GM21723 (cell line): ENCODE results near the gene EXOC6.

Experiments used
- ATAC-seq: cut with Tn5 transposase; IDR thresholded peaks from one replicate; pipeline ENCODE4 v1.9.1; 2021; ENCODE audit warnings: mild to moderate bottlenecking, moderate library complexity; ENCODE audit not compliant: unreplicated experiment

Gene EXOC6

DNA sequence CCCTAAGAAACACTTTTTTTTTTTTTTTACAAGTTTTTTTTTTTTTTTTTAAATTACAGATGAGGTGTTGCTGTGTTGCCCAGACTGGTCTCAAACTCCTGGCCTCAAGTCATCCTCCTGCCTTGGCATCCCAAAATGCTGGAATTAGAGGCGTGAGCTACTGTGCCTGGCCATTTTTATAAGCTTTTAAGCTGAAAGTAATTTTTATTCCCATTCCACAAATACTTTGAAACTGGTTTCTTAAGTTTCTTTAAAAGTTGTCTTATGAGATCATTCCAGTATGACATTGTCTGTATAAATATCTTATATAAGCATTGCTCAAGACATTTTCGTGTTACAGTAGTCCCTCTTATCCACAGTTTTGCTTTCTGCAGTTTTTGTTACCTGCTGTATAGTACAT lies 150.9 kb downstream of the EXOC6 start:
- no peak for ATAC-seq

DNA sequence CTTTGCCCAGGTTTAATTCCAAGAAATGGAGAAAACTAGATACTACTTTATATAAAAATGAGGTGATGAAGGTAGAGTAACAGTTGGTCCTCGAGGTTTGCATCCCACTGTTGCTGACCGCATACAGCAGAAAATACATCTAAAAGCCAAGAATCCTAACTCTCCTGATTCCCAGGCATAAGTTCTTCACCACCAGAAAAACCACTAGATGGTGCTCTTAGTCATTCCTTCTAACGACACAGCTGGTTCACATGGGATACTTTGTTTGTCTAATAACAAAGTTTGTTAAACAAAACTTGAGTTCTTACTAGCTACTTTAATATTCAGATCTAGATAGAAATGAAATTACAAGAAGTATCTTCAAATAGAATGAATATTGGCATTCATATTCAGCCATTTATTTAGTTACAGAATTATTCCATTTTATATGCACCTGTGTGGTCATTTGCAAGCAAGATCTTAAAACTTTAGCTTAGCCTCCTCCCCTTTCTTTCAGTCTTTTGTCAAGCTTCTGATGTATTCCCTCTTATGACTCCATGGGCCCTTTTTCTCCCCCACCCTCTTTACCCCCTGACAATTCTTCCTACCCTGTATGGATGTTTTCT lies 158.2 kb downstream of the EXOC6 start:
- ATAC-seq = no peak

DNA sequence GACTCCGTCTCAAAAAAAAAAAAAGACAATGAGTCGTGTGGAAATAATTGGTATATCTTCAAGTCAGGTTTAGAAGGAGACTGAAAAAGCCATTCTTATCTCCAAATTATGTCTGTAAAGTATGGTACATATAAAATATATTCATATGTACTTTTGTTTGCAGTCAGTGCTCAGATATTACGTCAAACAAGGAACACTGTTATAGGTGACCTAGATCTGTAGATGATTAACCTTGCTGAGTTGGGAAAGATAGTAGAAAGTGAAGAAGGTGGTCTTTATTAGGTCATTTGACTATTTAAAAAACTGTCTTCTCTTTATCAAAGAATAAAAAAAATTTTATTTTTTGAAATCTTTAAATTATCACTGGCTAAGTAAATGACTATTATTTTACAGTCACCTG lies 167.4 kb downstream of the EXOC6 start:
- ATAC-seq = no peak

DNA sequence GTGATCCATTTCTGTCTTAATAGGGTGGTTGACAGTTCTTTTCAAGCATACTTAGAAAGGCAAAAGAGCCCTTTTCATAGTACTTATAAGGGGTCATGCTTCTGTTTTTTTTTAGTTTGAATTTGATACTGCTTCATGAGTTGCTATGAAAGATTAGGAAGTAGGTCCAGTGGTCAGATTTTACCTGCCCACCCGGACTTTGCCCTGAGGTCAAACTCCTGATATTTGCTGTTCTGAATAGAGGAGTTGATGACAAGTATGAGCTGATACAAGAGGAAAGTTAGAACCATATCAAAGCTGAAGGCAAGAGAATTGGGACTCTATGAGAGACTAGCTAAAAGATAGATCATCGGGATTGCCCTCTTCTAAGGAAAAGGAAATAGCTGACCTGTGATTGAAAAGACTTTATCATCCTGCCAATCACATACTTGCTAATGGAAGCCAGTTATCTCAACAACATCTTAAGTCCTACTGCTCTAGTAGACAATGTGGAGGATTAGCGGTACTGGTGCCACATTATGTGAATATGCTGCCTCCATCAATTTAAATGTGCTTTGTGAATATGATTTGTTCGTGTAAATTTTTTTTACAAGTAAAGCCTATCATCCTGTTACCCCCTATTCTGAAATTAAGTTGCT lies 174.8 kb downstream of the EXOC6 start:
- no peak for ATAC-seq

DNA sequence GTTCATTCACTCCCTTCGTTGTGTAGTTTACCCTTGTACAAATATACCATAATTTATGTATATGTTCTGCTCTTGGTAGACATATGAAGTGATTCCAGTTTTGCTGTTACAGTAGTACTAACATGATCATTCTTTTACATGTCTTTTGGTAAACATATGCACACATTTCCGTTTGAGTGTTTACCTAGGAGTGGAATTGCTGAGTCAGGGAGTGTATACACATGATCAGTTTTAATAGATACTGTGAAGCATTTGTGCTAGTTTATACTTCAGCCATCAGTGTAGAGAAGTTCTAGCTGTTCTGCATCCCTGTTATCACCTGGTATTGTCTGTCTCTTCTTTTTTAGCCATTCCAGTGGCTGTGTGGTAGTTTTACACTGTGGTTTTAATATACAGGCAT lies 177.8 kb downstream of the EXOC6 start:
- ATAC-seq = no peak

DNA sequence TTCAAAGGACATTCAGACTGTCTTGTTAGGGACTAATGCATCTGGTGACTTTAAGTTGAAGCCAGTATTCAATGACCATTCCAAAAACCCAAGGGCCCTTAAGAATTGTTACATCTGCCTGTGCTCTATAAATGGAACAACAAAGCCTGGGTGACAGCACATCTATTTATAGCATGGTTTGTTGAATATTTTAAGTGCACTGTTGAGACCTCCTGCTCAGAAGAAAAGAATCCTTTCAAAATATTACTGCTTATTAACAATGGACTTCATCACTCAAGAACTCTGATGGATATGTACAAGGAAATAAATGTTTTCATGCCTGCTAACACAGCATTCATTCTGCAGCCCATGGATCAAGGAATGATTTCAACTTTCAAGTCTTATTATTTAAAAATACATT lies 179.2 kb downstream of the EXOC6 start:
- no peak for ATAC-seq

DNA sequence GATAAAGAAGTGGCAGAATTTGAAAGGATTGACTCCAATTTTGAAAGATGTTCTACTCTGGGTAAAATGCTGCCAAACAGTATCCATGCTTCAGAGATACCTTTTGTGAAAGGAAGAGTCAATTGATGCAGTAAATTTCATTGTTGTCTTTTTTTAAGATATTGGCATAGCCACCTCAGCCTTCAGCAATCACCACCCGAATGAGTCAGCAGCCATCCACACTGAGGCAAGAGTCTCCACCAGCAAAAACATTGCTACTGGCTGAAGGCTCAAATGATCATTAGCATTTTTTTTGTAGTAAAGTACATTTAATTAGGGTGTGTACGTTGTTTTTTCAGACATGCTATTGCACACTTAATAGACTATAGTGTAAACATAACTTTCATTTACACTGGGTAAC lies 180.6 kb downstream of the EXOC6 start:
- no peak for ATAC-seq

DNA sequence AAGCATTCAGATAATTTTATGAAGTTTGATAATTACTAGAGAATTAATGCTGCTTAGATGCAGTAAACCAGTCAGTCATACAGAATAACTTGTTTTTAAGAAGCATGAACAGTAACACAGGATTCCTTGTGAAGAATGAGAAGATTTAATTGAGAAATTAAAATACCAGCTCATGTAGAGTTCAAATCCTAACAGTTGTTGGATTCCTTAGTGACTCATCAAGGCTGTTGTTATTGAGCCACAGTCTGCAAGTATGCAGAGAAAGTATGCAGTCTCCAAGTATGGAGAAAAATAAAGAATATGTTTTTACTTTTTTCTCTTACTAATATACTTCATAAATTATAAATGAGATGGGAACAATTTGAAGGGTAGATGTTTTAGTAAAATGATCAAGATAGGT lies 182.1 kb downstream of the EXOC6 start:
- no peak for ATAC-seq

DNA sequence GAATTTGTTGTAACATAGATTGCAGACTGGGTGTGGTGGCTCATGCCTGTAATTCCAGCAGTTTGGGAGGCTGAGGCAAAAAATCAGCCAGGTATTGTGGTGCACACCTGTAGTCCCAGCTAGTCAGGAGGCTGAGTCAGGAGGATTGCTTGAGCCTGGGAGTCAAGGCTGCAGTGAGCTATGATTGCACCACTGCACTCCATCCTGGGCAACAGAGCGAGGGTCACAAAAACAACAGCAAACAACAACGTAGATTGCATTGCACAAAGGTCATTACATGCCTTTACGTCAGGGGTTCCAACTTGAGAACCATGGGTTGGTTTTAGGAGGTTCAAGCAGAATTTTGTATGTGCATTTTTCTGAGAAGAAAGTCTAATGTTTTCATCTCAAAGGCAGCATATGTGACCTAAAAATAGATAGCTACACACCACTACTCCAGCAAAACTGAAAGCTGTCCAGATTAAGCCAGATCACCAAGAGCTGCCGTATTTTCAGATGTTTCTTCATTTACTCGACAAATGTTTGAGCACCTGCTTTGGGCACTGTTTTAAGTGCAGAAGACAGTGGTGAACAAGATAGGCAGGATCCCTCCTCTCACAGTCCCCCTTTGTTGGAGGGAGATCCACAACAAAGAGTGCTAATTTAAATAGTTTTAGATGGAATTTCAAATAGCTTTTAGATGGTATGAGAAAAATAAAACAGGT lies 183.9 kb downstream of the EXOC6 start:
- ATAC-seq = no peak

DNA sequence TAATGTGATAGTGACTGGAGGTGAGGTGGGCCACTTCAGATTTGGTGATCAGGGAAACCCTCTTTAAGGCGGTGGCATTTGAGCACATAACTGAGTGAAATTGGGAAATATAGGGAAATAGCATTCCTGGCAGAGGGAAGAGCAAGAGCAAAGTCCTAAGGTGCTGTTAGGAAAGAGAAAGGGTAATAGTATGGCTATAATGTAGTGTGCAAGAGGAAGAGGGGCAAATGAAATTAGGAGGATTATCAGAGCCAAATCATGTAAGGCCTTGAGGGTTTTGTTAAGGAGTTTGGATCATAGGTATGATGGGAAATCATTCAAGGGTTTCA lies 184.5 kb downstream of the EXOC6 start:
- ATAC-seq = no peak

DNA sequence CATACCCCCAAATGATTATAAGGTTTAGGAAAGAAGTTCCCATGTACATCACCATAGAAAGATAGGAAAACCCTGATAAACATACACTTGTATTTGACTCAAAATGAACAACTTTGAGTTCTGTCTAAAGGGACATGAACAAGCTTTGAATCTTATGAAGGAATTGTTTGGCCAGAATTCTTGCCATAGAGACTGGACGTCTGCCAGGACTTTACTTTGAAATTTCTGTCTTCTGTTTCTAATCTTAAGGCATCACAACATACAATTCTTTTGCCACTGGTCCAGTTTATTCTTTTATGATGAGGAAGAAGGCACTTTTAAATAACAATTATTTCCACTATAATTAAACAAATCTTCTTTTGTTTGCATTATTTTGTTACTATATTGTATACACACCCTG lies 186.1 kb downstream of the EXOC6 start:
- no peak for ATAC-seq

DNA sequence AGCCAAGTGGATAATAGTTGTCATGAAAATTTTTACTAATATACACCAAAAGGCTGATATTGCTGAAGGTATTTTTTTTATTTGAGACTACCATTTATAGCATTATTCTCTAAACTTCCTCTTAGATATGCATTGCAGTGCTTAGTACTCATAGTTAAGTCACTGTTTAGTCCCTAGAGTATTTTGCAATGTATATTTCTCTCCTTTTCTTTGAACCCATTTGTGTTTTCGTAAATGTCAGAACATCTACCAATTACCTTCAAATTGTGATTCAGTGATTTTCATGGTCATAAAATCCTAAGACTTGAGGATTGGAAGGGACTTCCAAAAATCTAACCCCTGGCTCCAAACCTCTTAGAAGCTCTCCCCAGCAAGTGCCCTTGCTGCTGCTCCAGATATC lies 190.8 kb downstream of the EXOC6 start:
- ATAC-seq = no peak

DNA sequence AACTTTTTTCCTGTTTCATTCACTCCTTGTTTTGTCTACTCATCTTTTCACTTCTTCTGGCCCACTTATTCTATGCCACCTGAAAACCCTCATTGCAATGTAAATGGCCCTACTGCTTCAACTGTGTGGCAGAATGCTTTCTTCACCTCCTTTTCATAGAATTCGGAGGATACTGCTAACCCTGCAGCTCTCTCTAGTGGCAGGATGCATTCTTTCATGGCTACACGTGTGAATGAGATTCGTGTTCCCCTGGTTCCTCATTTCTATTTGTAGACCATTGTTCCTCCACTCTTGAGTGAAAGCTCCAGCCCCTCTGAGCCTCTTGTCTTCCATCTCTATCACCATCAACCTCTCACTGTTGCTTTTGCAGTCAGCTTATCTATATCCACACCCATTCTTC lies 191.4 kb downstream of the EXOC6 start:
- no peak for ATAC-seq

DNA sequence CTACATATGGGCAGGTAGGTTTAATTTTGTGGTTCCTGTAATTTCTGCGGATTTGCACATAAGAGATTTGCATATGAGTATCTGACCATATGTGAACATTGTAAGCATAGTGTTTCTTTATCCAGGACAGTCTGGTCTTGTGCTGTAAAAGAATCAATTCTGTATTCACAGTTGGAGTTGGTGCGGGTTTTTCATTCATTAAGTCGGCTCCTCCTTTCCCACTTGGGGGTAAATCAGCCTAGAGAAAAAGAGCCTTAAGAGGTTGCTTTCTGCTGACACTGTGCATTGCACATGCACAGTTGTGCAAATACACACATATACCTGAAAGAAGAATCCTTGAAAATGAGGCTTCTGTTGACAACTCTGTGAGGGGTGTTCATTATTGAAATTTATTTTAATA lies 206.2 kb downstream of the EXOC6 start:
- ATAC-seq = no peak

DNA sequence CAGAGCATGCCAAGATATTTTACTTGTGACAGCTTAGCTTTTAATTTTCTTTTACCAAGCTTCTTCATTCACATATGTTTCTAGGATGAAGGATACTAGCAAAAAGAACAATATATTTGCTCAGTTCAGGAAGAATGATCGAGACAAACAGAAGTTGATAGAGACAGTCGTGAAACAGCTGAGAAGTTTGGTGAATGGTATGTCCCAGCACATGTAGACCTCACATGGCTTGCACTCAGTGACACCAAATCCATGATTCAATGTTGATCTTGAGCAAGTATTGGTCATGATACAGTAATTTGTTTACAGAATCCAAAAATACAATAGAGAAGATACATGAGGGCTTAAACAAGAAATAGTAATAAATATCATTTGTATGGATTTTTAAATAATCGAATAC lies 209.8 kb downstream of the EXOC6 start:
- ATAC-seq = no peak

DNA sequence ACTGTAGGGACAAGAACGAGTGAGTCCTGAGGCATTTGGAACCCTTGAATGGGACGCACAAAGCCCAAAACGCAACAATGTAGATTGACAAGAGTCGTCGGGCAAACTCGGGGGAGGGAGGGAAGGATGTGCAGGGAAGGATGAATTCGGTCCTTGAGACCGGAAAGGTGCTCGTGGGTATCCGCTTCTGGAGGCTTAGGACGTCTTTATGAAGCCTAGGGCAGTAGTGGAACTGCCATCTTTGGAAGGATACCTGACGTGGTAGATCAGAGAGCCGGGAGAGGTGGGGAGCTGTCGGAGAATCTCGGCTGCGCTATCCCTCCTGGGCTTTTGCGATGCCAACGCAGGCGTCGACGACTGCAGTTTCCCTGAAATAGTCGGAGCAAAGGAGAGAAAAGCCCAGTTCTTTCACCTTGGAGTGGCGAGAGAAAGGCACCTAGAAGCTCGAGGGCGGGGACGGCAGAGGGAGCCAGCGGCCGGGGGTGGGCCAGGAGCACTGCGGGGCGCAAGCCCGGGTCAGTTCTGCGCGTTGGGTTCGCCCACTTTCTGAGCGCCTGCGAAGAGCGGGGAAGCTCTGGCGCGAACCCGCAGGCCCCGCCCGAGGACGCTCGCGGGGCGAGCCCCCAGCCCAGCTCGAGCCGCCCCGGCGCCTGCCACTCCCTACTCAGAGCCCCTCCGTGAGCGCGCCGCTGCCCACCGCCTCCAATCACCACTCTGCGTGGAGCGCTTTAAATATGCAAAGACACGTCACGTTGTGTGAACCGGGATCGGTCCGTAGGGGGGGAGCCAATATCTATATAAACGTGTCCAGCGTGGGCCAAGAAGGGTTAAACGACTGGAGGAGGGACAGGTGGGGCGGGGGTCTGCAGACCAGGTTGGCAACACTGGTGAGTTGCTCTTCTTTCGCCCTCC lies 211.9 kb downstream of the EXOC6 start, which contains the start of gene CYP26C1:
Gene CYP26C1, plus strand, starts transcription at position 824 of the 912 bp plus-strand sequence. CDS start 466 bp downstream, outside the sequence.
- no peak for ATAC-seq

DNA sequence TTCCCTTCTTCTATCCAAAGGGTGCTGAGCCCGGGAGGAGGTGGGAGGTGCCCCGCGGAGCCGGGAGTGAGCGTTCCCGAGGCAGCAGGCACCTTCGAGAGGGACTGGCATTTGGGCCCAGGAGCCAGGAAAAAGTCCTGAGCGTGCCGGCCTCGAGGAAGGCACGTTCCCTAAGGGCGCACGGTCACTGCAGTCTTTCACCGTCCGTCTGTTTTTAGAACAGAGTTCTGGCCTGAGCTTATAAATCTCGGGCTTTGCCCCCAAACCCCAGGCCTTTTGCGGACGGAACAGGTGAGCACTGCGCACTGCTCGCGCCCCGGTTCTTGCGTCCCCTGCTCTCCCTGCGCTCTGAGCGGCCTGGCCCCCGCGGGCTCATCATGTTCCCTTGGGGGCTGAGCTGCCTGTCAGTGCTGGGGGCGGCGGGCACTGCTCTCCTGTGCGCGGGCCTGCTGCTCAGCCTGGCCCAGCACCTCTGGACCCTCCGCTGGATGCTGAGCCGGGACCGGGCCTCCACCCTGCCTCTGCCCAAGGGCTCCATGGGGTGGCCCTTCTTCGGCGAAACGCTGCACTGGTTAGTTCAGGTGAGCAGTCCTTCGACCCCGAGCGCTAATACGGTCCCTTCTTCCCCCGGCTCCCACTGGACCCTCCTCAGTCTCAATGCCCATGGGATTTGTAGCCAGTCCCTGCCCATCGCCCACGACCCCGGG lies 212.7 kb downstream of the EXOC6 start:
- ATAC-seq = no peak

DNA sequence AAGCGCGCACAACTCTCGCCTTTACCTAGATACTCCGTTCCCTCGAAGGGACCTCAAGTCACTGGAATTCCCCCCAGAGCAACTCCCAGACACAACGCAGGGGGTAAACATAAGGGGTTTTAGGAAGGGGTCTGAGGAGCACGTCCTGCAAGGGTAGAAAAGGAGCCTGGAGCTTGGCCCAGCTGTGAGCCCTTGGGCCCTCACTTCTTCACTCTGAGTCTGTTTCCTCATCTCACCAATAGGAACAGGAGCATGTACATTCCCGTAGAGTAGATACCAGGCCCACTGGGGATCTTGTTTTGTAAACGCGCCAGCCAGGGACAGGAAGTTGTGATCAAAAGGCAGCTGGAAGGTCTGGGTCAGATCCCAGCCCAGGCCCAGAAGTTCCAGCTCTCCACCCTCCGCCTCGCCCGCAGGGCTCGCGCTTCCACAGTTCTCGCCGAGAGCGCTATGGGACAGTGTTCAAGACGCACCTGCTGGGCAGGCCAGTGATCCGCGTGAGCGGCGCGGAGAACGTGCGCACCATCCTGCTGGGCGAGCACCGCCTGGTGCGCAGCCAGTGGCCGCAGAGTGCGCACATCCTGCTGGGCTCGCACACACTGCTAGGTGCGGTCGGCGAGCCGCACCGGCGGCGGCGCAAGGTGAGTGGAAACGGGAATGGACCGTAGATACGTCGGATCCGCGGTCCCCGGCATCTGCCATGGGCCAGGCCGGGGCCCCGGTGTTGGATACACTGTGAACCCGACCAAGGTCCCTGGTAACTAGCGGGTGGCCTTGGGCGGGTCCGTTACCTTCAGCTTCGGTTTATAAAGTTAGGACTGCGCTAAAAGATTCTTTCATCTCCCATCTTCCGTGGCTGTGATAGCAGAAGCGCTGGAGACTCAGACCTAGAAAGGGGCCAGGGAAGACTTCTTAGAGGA lies 213.5 kb downstream of the EXOC6 start:
- peak; percentile 30 for ATAC-seq

DNA sequence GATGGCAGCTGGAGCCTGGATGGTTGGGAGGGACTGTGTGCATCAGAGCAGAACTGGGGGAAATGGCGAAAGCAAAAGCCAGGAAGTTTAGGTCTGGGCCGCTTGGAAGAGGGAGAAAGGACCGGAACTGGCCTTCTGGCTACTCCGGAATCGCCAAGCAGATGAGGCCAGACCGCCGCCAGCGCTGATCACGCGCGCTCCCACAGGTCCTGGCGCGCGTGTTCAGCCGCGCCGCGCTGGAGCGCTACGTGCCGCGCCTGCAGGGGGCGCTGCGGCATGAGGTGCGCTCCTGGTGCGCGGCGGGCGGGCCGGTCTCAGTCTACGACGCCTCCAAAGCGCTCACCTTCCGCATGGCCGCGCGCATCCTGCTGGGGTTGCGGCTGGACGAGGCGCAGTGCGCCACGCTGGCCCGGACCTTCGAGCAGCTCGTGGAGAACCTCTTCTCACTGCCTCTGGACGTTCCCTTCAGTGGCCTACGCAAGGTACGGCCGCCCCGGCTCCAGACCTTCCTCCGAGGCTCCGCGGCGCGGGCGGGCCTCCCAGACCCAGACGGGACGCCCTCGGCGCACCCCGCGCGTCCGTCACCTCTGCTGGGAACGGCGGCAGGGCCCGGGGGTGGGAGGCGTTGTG lies 214.3 kb downstream of the EXOC6 start:
- peak; percentile 55 for ATAC-seq
